Loucy (cell line): ENCODE measurements around the gene TMEM43.

Source experiments
- CTCF ChIP-seq: fragments of 200-600 bp; sonication (generic); conservative IDR thresholded peaks from 2 replicates; pipeline ENCODE4 v1.5.1; 2014; ENCODE audit warnings: mild to moderate bottlenecking, antibody characterized with exemption, low read length
- EZH2phosphoT487 ChIP-seq: fragments of 200-600 bp; IDR thresholded peaks from 2 replicates; pipeline ENCODE4 v1.6.1; 2018; ENCODE audit warnings: antibody characterized with exemption, mild to moderate bottlenecking, moderate library complexity, borderline replicate concordance

GRCh38 chr3:14154276-14154675 is 29.4 kb downstream of the TMEM43 start:
- TF ChIP-seq EZH2phosphoT487 (no peak), CTCF (no peak)
